H9 (cell line): Measurements from ENCODE around the gene IL4. TPM values are rescaled to one million over a fixed set of nuclear protein-coding genes. Genes with fewer than 3 reads are reported as not detected.

ENCODE experiments used
- DNase-seq: peaks from one replicate; pipeline ENCODE4 v3.0.0-alpha.2; 2017
- H2AFZ ChIP-seq: one replicate; pipeline ENCODE4 v1.6.1; 2013; ENCODE audit warnings: mild to moderate bottlenecking, low read length, control low read depth, moderate library complexity
- H2AK5ac ChIP-seq: 2 replicates; pipeline ENCODE4 v1.6.1; 2013; ENCODE audit warnings: low read length, control low read depth, mixed read lengths; ENCODE audit not compliant: insufficient read length
- H2BK120ac ChIP-seq: one replicate; pipeline ENCODE4 v1.6.1; 2013; ENCODE audit warnings: low read depth, mild to moderate bottlenecking, low read length, control low read depth, inconsistent platforms; ENCODE audit not compliant: poor library complexity, severe bottlenecking
- H2BK12ac ChIP-seq: 2 replicates; pipeline ENCODE4 v1.6.1; 2013; ENCODE audit warnings: low read length, control low read depth, mixed read lengths, low read depth; ENCODE audit not compliant: insufficient read length
- H2BK15ac ChIP-seq: 2 replicates; pipeline ENCODE4 v1.6.1; 2013; ENCODE audit warnings: low read depth, low read length, control low read depth
- H2BK20ac ChIP-seq: one replicate; pipeline ENCODE4 v1.6.1; 2013; ENCODE audit warnings: low read depth, mild to moderate bottlenecking, low read length, control low read depth, inconsistent platforms; ENCODE audit not compliant: poor library complexity, severe bottlenecking
- H2BK5ac ChIP-seq: 2 replicates; pipeline ENCODE4 v1.6.1; 2013; ENCODE audit warnings: low read length, control low read depth, mixed read lengths; ENCODE audit not compliant: insufficient read length
- H3K14ac ChIP-seq: 2 replicates; pipeline ENCODE4 v1.6.1; 2013; ENCODE audit warnings: low read length, control low read depth; ENCODE audit not compliant: insufficient read depth
- H3K18ac ChIP-seq: 2 replicates; pipeline ENCODE4 v1.6.1; 2013; ENCODE audit warnings: low read depth, mild to moderate bottlenecking, mixed read lengths, low read length, control low read depth; ENCODE audit not compliant: insufficient read length
- H3K23ac ChIP-seq: 2 replicates; pipeline ENCODE4 v1.6.1; 2013; ENCODE audit warnings: low read length, control low read depth, mixed read lengths, low read depth; ENCODE audit not compliant: insufficient read length
- H3K23me2 ChIP-seq: 2 replicates; pipeline ENCODE4 v1.6.1; 2013; ENCODE audit warnings: low read depth, mild to moderate bottlenecking, mixed read lengths, low read length, control low read depth; ENCODE audit not compliant: insufficient read length, poor library complexity, severe bottlenecking
- H3K27ac ChIP-seq: 2 replicates; pipeline ENCODE4 v1.5.1; 2013; ENCODE audit warnings: low read length, control low read depth, mixed read lengths, low read depth; ENCODE audit not compliant: insufficient read length
- H3K27me3 ChIP-seq: 2 replicates; pipeline ENCODE4 v1.6.1; 2013; ENCODE audit warnings: low read length, control low read depth, inconsistent platforms; ENCODE audit not compliant: insufficient read depth
- H3K4ac ChIP-seq: 2 replicates; pipeline ENCODE4 v1.6.1; 2013; ENCODE audit warnings: low read depth, mild to moderate bottlenecking, control low read depth, inconsistent platforms, low read length, moderate library complexity
- H3K4me1 ChIP-seq: 2 replicates; pipeline ENCODE4 v1.6.1; 2013; ENCODE audit warnings: low read length, control low read depth, inconsistent platforms; ENCODE audit not compliant: insufficient read depth
- H3K4me2 ChIP-seq: 2 replicates; pipeline ENCODE4 v1.6.1; 2013; ENCODE audit warnings: low read length, control low read depth, mixed read lengths; ENCODE audit not compliant: insufficient read length, insufficient read depth
- H3K56ac ChIP-seq: 2 replicates; pipeline ENCODE4 v1.6.1; 2013; ENCODE audit warnings: low read depth, mild to moderate bottlenecking, mixed read lengths, low read length, control low read depth; ENCODE audit not compliant: insufficient read length
- H3K79me1 ChIP-seq: 2 replicates; pipeline ENCODE4 v1.6.1; 2013; ENCODE audit warnings: low read depth, mild to moderate bottlenecking, moderate library complexity, low read length, control low read depth, inconsistent platforms; ENCODE audit not compliant: insufficient read depth, poor library complexity, severe bottlenecking
- H3K79me2 ChIP-seq: 2 replicates; pipeline ENCODE4 v1.6.1; 2013; ENCODE audit warnings: low read length, control low read depth, inconsistent platforms; ENCODE audit not compliant: insufficient read depth
- H3K9ac ChIP-seq: 2 replicates; pipeline ENCODE4 v1.6.1; 2013; ENCODE audit warnings: low read length, control low read depth, mixed read lengths; ENCODE audit not compliant: insufficient read length; ENCODE audit errors: extremely low read depth
- H3K9me3 ChIP-seq: one replicate; pipeline ENCODE4 v1.6.1; 2013; ENCODE audit warnings: low read depth, low read length, inconsistent platforms; ENCODE audit not compliant: control insufficient read depth
- H3T11ph ChIP-seq: one replicate; pipeline ENCODE4 v1.6.1; 2013; ENCODE audit warnings: mild to moderate bottlenecking, low read length, control low read depth, inconsistent platforms
- H4K20me1 ChIP-seq: one replicate; pipeline ENCODE4 v1.6.1; 2013; ENCODE audit not compliant: control insufficient read depth, insufficient read length, insufficient read depth
- H4K5ac ChIP-seq: 2 replicates; pipeline ENCODE4 v1.6.1; 2013; ENCODE audit warnings: low read depth, mild to moderate bottlenecking, mixed read lengths, low read length, control low read depth; ENCODE audit not compliant: insufficient read length
- H4K8ac ChIP-seq: replicated peaks from 2 replicates; pipeline ENCODE4 v1.6.1; 2013; ENCODE audit warnings: low read length, control low read depth, mixed read lengths, low read depth; ENCODE audit not compliant: insufficient read length
- H4K91ac ChIP-seq: 2 replicates; pipeline ENCODE4 v1.6.1; 2013; ENCODE audit warnings: low read depth, mild to moderate bottlenecking, moderate library complexity, mixed read lengths, low read length, control low read depth; ENCODE audit not compliant: insufficient read length
- H3K27ac Mint-ChIP-seq, 3 experiments: 2 replicates in 2 of 3; 3 replicates in 1 of 3; pipeline ENCODE4 v1.8.0; 2020 to 2021; ENCODE audit warnings: mixed read lengths in 3 of 3, mild to moderate bottlenecking in 1 of 3, moderate library complexity in 1 of 3
- H3K27me3 Mint-ChIP-seq: 2 replicates; pipeline ENCODE4 v1.8.0; 2021; ENCODE audit warnings: low read depth, mild to moderate bottlenecking, moderate library complexity, mixed read lengths
- H3K36me3 Mint-ChIP-seq, 3 experiments: 2 replicates in 2 of 3; 3 replicates in 1 of 3; pipeline ENCODE4 v1.8.0; 2020 to 2021; ENCODE audit warnings: low read depth in 3 of 3, mixed read lengths in 3 of 3; ENCODE audit not compliant: insufficient read depth in 1 of 3
- H3K4me1 Mint-ChIP-seq, 2 experiments: 2 replicates each; pipeline ENCODE4 v1.8.0; 2020; ENCODE audit warnings: mixed read lengths in 2 of 2
- H3K4me3 Mint-ChIP-seq, 2 experiments: 2 replicates in 1 of 2; 3 replicates in 1 of 2; pipeline ENCODE4 v1.8.0; 2020 to 2021; ENCODE audit warnings: mild to moderate bottlenecking in 2 of 2, mixed read lengths in 2 of 2, moderate library complexity in 1 of 2
- H3K9me3 Mint-ChIP-seq, 2 experiments: 2 replicates in 1 of 2; 3 replicates in 1 of 2; pipeline ENCODE4 v1.8.0; 2020; ENCODE audit warnings: mild to moderate bottlenecking in 2 of 2, mixed read lengths in 2 of 2, moderate library complexity in 1 of 2
- total RNA-seq: library from RNA; stranded (reverse); gene quantifications from 2 replicates; pipeline ENCODE4 v1.2.1, GENCODE V29; 2021
- TF ChIP-seq, protein P1 (sequence below): fragments of 200-600 bp; sonication (generic); conservative IDR thresholded peaks from 3 replicates; pipeline ENCODE4 v1.8.0; 2021; ENCODE audit warnings: antibody characterized with exemption, mild to moderate bottlenecking

The IL4 gene
- total RNA-seq, 1 experiment from 2014 or later, result not detected

DNA sequence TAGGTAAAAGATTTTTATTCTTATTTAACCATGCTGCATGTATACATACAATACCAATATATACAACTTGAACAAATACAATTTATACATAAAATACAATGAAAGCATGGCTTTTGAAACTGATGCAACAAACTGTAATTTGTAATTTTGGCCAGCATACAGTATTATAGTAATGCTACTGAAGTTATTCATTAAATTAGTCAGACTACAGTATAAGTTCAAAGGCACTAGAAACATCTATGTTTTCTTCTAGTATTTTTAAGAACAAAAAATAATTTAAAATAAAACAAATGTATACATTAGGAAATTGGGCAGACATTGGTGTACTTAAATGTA lies 18.8 kb downstream of the IL4 start:
- Histone ChIP-seq H2BK120ac (no peak overlapping the region), H3K27me3 (no peaks in the 10 kb centered on the region), H3K9me3 (no peaks in the 10 kb centered on the region), H3K4me2 (no peak overlapping the region), H3K79me1 (no peaks in the 10 kb centered on the region), H3K18ac (no peak overlapping the region), H3K79me2 (no peaks in the 10 kb centered on the region), H4K5ac (no peak overlapping the region), H4K91ac (no peak overlapping the region), H3K23me2 (no peaks in the 10 kb centered on the region), H3T11ph (no peak overlapping the region), H2BK15ac (no peak overlapping the region), H4K8ac (no peak overlapping the region), H2BK5ac (no peak overlapping the region), H3K27ac (no peak overlapping the region), H2BK12ac (no peak overlapping the region), H3K9ac (no peak overlapping the region), H3K4ac (no peak overlapping the region), H3K56ac (no peak overlapping the region), H2AK5ac (no peak overlapping the region), H2BK20ac (no peak overlapping the region), H3K23ac (no peak overlapping the region), H3K14ac (no peak overlapping the region), H2AFZ (no peak overlapping the region), H3K4me1 (no peaks in the 10 kb centered on the region), H4K20me1 (no peaks in the 10 kb centered on the region)
- Mint-ChIP-seq H3K36me3 (peaks cover 0 to 3% (median under 1%) of the 10 kb centered on the region in 3 experiments; a peak in 3 of 7 replicates), H3K27ac (no peak overlapping the region), H3K4me3 (no peak overlapping the region), H3K9me3 (no peaks in the 10 kb centered on the region), H3K4me1 (no peaks in the 10 kb centered on the region), H3K27me3 (no peaks in the 10 kb centered on the region)
- TF ChIP-seq, protein P1, sequence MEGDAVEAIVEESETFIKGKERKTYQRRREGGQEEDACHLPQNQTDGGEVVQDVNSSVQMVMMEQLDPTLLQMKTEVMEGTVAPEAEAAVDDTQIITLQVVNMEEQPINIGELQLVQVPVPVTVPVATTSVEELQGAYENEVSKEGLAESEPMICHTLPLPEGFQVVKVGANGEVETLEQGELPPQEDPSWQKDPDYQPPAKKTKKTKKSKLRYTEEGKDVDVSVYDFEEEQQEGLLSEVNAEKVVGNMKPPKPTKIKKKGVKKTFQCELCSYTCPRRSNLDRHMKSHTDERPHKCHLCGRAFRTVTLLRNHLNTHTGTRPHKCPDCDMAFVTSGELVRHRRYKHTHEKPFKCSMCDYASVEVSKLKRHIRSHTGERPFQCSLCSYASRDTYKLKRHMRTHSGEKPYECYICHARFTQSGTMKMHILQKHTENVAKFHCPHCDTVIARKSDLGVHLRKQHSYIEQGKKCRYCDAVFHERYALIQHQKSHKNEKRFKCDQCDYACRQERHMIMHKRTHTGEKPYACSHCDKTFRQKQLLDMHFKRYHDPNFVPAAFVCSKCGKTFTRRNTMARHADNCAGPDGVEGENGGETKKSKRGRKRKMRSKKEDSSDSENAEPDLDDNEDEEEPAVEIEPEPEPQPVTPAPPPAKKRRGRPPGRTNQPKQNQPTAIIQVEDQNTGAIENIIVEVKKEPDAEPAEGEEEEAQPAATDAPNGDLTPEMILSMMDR, result no peak
- no peak for DNase-seq
